GDM1 (cell line): ENCODE measurements around the gene SDK2.

Experiments
- DNase-seq: peaks from one replicate; lab custom pipeline; 2025; lab: John Stamatoyannopoulos, UW

SDK2 gene

DNA sequence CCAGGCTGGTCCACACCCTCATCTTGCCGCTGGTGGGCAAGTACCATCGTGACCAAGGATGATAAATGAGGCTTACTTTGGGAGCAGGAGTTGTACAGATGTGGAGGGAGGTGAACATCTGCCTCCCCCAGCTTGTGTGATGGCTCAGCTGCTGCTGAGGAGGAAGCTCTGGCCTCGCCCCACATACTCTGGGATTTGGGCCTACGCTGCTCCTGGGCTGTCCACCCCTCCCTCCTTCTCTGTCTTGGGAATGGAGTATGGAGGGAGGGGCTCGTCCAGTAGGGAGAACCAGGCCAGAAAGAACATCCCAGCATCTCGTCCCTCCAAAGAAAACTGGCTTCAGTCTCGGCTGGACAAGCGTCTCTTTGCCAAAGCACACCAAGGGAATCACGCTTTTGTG is 197.6 kb downstream of the SDK2 start:
- no peak for DNase-seq

DNA sequence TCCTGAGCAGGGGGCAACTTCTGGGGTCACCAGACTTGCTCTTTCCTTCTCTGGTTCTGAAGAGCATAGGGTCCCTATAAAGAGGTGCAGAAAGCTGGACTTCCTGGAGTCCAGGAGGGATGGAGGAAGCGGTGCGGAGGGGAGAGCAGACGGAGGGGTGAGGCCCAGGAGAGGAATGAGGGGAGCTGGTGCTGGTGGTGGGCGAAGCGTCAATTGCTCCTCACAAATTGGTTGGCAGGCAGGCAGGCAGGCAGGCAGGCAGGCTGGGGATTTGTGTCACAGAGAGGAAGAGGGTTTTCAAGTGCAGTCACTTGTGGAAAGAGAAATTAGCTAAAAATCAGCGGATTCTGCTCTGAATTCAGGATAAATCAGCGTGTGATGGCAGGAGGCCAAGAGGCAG is 198.8 kb downstream of the SDK2 start:
- no peak for DNase-seq

DNA sequence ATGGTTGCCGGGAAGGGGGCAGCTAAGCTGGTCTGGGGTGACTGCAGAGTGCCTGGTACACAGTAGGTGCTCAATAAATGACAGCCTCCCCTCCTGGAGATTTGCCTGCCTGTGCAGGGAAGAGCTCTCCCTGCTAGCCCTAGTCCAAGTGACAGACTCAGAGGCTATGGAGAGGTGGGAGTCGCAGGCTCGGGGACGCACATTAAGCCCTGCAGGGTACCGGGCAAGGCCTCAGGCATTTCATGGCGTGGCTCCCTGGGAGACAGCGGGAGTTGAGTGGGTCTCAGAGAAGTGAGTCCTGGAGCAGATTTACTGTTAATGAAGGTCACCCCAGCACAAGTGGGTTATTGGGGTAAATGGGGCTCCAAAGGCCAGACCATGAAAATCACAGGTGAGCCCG is 200.2 kb downstream of the SDK2 start:
- no peak for DNase-seq

DNA sequence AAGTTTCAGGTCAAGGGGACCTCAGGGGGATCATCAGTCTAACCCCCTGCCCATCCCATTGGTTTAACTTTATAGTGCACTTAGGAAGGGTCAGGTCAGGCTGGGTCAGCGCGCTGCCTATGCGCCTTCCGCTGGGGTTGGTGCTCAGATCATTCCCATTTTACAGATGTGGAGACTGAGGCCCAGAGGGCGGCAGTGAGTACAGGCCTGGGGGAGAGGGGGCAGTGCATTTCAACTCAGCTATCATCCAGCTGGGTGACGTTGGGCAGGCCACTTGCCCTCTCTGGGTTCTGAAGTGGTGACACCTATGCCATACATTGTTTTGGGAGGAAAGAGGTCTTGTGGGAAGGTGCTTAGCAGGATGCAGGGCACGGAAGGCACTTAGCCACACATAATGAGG is 204.6 kb downstream of the SDK2 start:
- DNase-seq: no peak

DNA sequence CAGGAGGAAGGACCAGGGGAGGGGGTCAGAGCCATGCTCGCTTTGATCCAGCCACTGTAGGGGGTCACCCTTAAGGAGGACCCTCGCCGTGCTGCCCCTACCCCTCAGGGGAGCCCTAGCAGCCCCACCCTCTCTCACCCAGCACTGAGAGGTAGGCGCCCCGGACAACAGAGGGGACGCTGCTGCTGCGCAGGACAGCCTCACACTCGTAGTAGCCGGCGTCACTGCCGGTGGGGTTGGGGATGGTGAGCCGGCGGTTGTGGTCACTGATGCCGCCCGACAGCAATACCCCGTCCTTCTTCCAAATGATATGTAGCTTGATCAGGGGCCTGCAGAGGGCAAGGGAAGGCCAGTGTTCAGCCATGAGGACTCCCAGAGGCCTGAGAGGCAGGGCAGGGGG is 206.4 kb downstream of the SDK2 start:
- no peak for DNase-seq

DNA sequence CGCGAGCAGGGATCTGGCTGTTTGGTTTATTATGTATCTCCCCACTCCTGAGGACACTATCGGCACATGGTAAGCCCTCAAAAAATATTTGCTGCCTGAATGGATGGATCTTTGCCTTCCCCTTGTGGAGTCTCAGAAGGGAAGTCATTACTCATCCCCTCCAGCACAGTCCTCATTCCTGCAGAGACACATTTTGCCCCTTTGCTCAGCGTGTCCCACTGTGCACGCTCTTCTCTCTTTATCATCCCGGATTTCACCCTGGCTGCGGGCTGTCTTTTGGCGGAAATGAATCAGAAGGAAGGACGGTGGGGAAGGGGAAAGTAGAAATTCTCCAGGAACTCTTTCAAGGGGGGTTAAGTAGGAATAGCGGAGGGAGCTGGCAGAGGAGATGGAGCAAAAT is 207.3 kb downstream of the SDK2 start:
- DNase-seq: no peak

DNA sequence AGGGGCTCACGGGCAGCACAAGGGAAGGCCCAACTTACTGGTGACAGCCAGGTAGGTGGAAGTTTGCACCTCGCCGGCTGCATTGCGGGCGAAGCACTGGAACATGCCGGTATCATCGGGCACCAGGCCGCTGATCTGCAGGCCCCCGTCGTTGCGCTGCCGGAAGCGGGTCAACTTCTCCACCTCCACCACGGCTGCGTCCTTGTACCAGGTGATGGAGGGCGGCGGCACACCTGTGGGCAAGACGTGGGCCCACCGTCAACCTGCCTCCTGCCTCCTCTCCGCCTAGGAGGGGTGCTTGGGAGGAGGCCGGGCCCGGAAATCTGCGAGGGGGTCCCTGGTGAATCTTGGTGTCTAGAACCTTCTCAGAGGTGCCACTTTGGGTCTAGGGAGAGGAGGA is 208.8 kb downstream of the SDK2 start:
- no peak for DNase-seq

DNA sequence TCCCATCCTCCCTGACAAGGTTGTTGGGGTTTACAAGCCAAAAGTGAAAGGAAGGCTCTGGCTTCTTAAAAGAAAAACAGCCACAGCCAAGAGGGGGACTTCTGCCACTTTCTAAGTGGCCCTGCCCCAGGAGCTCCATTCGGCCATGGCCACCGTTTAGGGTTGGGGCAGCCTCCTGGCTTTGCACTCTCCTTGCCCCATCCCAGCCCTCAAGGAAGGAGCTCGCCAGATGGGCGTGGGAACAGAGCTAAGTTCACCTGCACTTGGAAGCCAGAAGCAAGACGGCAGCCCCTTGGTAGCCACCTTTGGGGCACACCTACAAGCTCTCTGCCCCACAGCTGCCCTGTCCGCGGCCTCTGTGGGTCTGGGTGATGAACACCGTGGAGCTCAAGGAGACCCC is 210.1 kb downstream of the SDK2 start:
- no peak for DNase-seq

DNA sequence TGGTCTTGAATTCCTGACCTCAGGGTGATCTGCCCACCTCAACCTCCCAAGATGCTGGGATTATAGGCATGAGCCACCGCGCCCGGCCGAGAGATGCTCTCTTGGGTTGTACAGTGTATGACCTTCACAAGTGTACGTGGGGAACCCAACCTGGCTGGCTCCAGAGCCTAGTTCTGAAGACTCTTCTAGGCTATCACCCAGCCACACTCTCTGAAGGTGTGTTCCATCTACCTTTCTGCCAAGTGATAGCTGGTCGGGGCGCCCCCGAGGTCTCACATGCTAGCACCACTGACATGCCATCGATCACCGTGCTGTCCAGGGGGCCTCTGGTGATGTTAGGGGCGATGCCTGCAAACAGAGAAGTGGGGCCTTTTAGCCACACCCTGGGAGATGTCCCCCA is 210.7 kb downstream of the SDK2 start:
- no peak for DNase-seq

DNA sequence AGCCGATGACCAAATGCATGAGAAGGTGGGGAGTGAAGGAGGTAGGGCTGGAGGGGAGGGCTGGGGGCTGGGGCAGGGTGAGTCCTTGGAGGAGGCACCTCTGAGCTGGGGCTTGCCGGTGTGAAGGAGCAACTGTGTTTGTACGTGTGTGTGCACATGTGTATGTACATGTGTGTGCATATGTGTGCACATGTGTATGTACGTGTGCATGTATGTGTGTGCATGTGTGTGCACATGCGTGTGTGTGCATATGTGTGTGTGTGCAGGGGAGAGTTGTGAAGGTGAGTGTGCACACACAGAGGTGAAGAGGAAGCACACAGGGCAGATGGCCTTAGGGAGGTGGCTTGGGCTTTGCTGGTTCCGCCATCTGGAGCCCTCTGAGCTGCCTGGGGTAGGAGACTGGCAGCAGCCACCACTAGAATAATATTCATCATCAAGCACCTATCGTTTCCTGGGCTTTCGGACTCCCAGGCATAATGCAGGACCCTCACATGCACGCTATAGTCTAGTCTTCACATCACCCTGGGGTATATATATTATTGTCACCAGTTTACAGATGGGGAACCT is 211.5 kb downstream of the SDK2 start:
- no peak for DNase-seq

DNA sequence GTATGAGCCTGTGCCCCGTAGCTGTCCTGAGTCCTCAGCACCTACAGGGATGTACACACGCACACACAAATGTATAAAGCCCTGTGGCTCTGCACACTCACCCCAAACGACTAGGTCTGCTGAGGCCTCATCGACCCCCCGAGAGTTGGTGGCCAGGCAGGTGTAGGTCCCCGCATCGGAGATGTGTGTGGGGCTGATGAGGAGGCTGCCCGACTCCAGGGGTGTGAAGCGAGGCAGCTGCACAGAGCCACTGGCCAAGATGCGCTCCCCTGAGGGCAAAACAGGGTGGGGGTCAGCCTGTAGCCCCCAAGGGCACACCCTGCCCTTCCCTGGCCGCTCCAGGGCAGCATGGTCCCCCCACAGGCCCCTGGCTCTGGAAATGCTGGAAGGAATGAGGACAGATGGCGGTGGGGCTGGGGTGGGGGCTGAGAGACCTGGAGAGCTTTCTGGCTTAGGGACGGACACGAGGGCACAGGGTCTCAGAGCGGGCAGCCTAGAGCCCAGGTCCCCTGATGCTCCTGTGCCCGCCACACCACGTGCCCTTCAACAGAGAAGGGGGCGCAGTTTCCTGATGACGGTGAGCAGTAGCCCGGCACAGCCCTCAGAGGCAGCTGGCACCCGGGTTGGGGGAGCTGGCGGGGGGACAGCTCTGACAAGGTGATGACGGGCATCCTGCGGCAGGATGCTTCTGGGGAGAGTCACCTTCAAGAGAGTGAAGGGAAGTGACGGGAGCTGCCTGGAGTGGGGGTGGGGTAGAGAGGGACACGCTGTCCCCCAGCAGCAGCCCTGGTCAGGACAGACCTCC is 212.6 kb downstream of the SDK2 start:
- no peak for DNase-seq

DNA sequence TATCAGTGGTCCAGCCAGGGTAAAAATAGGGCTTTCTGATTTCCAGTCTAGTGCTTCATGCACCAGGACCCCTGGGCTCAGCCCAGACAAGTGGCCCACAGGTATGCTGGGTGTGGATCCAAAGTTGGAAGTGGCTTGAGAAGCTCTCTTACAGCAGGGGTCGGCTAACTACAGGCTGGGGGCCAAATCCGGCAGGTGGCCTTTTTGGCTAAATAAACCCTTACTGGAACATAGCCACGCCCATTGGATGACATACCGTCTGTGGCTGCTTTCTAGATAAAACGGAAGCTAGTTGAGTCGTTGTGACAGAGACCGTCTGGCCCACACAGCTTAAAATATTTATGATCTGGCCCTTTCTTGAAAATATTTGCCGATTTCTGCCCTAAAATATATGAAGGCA is 213.4 kb downstream of the SDK2 start:
- no peak for DNase-seq

DNA sequence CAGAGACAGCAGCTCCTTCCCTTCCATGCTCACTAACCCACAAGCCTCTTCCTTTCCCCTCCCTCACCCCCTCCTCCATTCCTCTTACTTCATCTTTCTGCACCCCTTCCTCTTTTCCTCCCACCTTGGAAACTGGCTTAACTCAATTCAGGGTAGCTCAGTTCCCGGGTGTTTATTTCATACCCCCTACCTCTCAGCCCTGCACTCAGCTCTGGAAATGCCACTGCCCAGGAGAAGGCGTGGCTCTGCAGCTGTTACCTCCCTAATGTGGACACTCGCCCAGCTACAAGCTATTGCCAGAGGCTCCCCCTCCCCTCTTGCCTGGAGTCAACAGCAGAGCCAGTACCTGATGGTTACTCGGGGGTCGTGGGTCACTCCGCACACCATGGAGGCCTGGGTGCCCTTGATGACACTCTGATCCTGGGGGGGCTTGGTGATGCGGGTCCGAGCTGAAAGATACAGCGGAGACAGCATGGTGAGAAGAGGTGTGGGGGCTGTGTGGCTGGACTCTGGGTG is 214.0 kb downstream of the SDK2 start:
- no peak for DNase-seq

DNA sequence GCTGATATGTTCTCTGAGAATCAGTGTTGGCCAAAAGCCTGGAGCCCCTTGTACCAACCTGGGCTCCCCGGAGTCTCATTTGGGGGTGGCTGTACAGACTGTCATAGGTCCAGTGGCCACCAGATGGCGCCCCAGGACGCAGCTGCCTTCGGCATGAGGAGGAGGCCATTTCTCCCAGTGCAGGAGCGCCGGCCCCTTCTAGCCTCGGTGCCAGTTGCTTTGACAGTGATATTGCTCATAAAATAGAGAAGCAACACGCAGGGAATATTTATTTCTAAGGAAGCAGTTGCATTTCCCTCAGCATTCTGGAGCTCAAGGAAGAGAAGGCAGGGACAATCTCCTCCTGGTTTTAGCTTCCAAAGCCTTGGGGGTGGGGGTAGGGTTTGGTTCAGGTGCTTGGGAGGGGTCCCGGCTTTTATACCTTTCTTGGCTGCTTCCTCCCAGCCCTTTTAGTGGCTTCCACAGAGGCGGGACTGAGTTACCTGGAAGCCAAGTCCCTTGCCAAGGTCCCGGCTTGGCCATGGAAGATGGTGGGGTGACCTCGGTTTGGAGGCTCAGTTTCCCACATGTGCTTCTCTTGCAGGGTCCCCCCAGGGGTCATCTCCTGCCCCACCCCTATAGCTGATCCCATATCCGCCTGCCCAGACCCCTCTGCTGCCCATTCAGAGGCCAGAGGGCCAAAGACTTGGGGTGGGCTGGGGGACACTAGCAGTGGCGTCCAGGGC is 214.6 kb downstream of the SDK2 start:
- peak; percentile 69 for DNase-seq

DNA sequence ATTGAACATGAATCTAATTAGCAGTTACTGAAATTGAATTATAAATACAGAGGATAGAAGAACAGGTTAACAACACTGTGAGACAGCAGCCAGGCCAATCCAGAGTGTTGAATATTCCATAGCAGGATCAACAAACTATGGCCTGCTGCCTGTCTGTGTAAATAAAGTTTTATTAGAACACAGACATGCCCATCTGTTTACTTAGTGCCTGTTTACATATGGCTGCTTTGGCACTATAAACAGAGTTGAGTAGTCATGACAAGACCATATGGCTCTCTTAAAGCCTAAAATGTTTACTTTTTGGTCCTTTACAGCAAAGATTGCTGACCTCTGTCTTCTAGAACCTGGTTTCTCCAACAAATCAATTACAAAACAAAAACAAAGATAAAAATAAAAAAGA is 217.0 kb downstream of the SDK2 start:
- DNase-seq: no peak

DNA sequence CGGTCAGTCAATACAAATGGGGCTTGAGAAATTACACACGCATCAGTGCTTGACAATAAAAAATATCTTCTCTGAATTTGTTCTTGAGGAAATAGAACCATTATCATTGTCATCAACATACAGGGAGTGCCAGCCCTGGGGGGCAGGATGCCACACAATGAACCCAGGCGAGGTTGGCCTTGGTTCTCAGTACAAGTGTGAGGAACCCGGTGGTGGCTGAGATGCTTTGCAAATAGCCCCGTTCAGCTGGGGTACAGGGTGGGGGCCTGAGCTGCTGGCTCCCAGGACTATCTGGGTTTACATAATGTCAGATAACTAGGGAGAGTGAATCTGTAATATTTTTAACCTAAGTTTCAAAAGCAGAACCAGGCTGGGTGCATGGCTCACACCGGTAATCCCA is 219.7 kb downstream of the SDK2 start:
- DNase-seq: no peak

DNA sequence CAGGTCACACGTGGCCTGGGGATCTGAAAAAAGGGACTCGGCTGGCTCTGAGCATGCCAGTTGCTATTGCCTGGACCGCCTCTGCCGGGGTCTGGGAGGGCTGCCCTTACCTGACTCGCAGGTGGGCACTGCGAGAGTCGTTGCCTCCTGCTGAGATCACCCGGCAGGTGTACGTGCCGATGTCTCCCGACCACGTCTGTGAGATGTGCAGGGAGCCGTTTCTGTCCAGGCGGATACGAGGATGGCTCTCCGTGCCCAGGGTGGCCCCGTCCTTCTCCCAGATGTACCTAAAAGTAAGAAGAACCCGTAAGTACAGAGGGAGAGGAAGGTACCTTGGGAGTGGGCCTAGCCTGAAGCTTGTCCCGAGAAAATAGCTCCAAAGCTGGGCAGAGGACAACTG is 220.4 kb downstream of the SDK2 start:
- DNase-seq: no peak

DNA sequence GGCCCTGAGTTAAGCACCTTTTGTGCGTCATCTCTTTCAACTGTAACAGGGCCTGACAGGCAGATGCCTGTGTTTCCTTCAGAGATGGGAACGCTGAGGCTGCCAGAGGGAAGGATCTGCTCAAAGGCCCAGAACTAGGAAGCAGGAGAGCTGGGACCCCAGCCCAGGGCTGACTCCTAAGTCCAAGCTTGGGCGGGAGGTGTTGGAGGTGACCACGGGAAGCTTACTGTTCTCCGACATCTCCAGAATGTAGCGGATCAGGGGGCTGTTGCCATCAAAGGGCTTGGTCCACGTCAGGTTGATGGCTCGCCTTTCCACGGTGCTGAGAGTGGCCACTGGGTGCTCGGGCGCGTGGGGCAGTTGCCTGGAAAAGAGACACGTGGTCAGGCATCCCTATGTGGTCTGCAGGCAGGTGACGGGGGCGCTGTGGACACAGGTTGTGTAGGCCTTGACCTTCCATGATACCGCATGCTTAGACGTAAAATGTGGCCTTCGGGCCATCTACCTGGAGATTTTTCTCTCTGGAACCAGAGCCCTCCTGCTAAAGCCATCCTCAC is 221.0 kb downstream of the SDK2 start:
- DNase-seq: no peak

DNA sequence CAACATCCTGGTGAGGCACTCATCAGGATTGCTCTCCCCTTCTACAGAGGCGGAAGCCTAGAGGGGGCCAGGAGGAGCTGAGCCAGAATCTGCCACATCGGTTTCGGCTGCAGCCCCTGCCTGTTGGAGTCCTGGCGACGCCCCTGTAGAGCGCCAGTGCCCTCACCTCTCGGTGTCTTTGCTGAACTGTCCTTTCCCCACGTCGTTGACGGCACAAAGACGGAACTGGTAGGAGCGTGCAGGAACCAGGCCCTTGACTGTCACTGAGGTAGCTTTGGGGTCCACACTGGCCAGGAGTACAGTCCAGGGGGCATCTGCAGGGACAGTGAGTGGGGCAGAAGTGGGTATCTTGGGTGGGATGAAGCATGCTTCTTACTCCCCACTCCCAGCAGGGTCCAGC is 222.1 kb downstream of the SDK2 start:
- DNase-seq: no peak

DNA sequence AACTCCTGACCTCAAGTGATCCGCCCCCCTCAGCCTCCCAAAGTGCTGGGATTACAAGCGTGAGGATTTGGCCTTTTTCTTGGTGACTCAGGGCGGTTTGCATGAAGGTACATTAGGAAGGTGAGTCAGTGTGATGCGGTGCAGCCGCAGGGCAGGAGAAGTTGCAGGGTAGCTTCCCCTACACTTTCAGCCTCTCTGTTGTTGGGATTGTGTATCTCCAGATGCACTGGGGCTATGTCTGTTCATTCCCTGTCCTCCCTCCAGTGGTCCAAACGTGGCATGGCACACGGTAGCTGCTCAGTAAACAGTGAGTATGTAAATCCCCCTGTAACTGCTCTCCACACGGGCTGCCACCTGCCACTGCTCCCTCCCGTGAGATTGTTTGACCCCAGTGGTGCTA is 223.3 kb downstream of the SDK2 start:
- DNase-seq: no peak

DNA sequence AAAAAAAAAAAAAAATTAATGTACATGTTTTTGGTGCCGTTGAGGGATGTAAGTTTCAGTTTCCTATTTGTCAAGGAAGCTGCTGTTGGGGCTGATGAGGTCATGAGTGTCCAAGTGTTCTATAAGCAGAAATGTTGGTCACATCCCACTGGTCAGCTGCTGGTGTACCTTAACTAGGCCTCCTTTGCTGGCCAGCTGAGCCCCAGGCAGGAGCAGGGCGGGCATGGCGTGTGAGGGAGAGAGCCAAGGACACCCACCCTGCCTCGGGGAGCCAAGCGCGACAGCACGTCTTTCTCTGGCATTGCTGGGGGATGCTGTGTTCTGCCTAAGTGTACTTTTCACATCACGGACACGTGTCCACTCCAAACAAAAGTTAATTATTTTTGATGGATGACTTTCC is 224.4 kb downstream of the SDK2 start:
- DNase-seq: no peak

DNA sequence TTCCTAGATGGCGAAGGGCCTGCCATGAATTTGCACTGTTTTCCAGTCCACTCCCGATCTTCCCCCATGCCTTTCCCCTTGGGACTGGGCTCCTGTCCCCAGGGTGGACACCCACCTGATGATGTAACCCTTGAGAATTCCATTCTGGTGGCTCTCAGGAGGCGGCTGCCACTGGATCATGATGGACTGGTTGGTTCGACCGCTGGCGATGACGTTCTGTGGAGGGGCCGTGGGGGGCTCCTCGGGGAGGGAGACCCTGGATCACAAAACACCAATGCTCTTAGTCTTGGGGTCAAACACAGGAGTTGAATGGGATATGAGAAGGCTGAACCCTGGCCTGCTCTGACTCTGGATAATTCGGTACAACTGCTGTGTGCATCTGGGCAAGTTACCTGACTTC is 225.2 kb downstream of the SDK2 start:
- no peak for DNase-seq

DNA sequence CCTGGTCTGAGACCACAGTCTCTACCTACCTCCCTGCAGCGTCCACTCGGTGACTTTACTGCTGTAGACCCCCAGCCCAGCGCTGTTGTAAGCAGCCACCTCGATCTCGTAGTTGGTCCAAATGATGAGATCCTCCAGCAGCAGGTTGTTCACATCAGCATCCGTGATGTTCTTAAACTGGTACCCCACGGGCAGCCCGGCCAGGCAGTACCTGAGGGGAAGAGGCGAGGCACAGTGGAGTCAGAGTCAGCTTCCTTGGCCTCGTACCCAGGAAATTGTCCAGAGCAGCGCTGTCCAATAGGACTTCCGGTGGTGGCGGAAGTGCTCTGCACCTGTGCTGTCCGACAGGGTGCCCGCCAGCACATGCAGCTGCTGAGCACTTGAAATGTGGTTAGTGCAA is 228.5 kb downstream of the SDK2 start:
- no peak for DNase-seq
